H9 (cell line): Measurements from ENCODE around the gene CTSE. TPM values are rescaled to one million over a fixed set of nuclear protein-coding genes. Genes with fewer than 3 reads are reported as not detected.

ENCODE experiments used
- DNase-seq: peaks from one replicate; pipeline ENCODE4 v3.0.0-alpha.2; 2017
- H2AFZ ChIP-seq: one replicate; pipeline ENCODE4 v1.6.1; 2013; ENCODE audit warnings: mild to moderate bottlenecking, low read length, control low read depth, moderate library complexity
- H2AK5ac ChIP-seq: 2 replicates; pipeline ENCODE4 v1.6.1; 2013; ENCODE audit warnings: low read length, control low read depth, mixed read lengths; ENCODE audit not compliant: insufficient read length
- H2BK120ac ChIP-seq: one replicate; pipeline ENCODE4 v1.6.1; 2013; ENCODE audit warnings: low read depth, mild to moderate bottlenecking, low read length, control low read depth, inconsistent platforms; ENCODE audit not compliant: poor library complexity, severe bottlenecking
- H2BK12ac ChIP-seq: 2 replicates; pipeline ENCODE4 v1.6.1; 2013; ENCODE audit warnings: low read length, control low read depth, mixed read lengths, low read depth; ENCODE audit not compliant: insufficient read length
- H2BK15ac ChIP-seq: 2 replicates; pipeline ENCODE4 v1.6.1; 2013; ENCODE audit warnings: low read depth, low read length, control low read depth
- H2BK20ac ChIP-seq: one replicate; pipeline ENCODE4 v1.6.1; 2013; ENCODE audit warnings: low read depth, mild to moderate bottlenecking, low read length, control low read depth, inconsistent platforms; ENCODE audit not compliant: poor library complexity, severe bottlenecking
- H2BK5ac ChIP-seq: 2 replicates; pipeline ENCODE4 v1.6.1; 2013; ENCODE audit warnings: low read length, control low read depth, mixed read lengths; ENCODE audit not compliant: insufficient read length
- H3K14ac ChIP-seq: 2 replicates; pipeline ENCODE4 v1.6.1; 2013; ENCODE audit warnings: low read length, control low read depth; ENCODE audit not compliant: insufficient read depth
- H3K18ac ChIP-seq: 2 replicates; pipeline ENCODE4 v1.6.1; 2013; ENCODE audit warnings: low read depth, mild to moderate bottlenecking, mixed read lengths, low read length, control low read depth; ENCODE audit not compliant: insufficient read length
- H3K23ac ChIP-seq: 2 replicates; pipeline ENCODE4 v1.6.1; 2013; ENCODE audit warnings: low read length, control low read depth, mixed read lengths, low read depth; ENCODE audit not compliant: insufficient read length
- H3K23me2 ChIP-seq: 2 replicates; pipeline ENCODE4 v1.6.1; 2013; ENCODE audit warnings: low read depth, mild to moderate bottlenecking, mixed read lengths, low read length, control low read depth; ENCODE audit not compliant: insufficient read length, poor library complexity, severe bottlenecking
- H3K27ac ChIP-seq: 2 replicates; pipeline ENCODE4 v1.5.1; 2013; ENCODE audit warnings: low read length, control low read depth, mixed read lengths, low read depth; ENCODE audit not compliant: insufficient read length
- H3K27me3 ChIP-seq: 2 replicates; pipeline ENCODE4 v1.6.1; 2013; ENCODE audit warnings: low read length, control low read depth, inconsistent platforms; ENCODE audit not compliant: insufficient read depth
- H3K4ac ChIP-seq: 2 replicates; pipeline ENCODE4 v1.6.1; 2013; ENCODE audit warnings: low read depth, mild to moderate bottlenecking, control low read depth, inconsistent platforms, low read length, moderate library complexity
- H3K4me1 ChIP-seq: 2 replicates; pipeline ENCODE4 v1.6.1; 2013; ENCODE audit warnings: low read length, control low read depth, inconsistent platforms; ENCODE audit not compliant: insufficient read depth
- H3K4me2 ChIP-seq: 2 replicates; pipeline ENCODE4 v1.6.1; 2013; ENCODE audit warnings: low read length, control low read depth, mixed read lengths; ENCODE audit not compliant: insufficient read length, insufficient read depth
- H3K56ac ChIP-seq: 2 replicates; pipeline ENCODE4 v1.6.1; 2013; ENCODE audit warnings: low read depth, mild to moderate bottlenecking, mixed read lengths, low read length, control low read depth; ENCODE audit not compliant: insufficient read length
- H3K79me1 ChIP-seq: 2 replicates; pipeline ENCODE4 v1.6.1; 2013; ENCODE audit warnings: low read depth, mild to moderate bottlenecking, moderate library complexity, low read length, control low read depth, inconsistent platforms; ENCODE audit not compliant: insufficient read depth, poor library complexity, severe bottlenecking
- H3K79me2 ChIP-seq: 2 replicates; pipeline ENCODE4 v1.6.1; 2013; ENCODE audit warnings: low read length, control low read depth, inconsistent platforms; ENCODE audit not compliant: insufficient read depth
- H3K9ac ChIP-seq: 2 replicates; pipeline ENCODE4 v1.6.1; 2013; ENCODE audit warnings: low read length, control low read depth, mixed read lengths; ENCODE audit not compliant: insufficient read length; ENCODE audit errors: extremely low read depth
- H3K9me3 ChIP-seq: one replicate; pipeline ENCODE4 v1.6.1; 2013; ENCODE audit warnings: low read depth, low read length, inconsistent platforms; ENCODE audit not compliant: control insufficient read depth
- H3T11ph ChIP-seq: one replicate; pipeline ENCODE4 v1.6.1; 2013; ENCODE audit warnings: mild to moderate bottlenecking, low read length, control low read depth, inconsistent platforms
- H4K20me1 ChIP-seq: one replicate; pipeline ENCODE4 v1.6.1; 2013; ENCODE audit not compliant: control insufficient read depth, insufficient read length, insufficient read depth
- H4K5ac ChIP-seq: 2 replicates; pipeline ENCODE4 v1.6.1; 2013; ENCODE audit warnings: low read depth, mild to moderate bottlenecking, mixed read lengths, low read length, control low read depth; ENCODE audit not compliant: insufficient read length
- H4K8ac ChIP-seq: replicated peaks from 2 replicates; pipeline ENCODE4 v1.6.1; 2013; ENCODE audit warnings: low read length, control low read depth, mixed read lengths, low read depth; ENCODE audit not compliant: insufficient read length
- H4K91ac ChIP-seq: 2 replicates; pipeline ENCODE4 v1.6.1; 2013; ENCODE audit warnings: low read depth, mild to moderate bottlenecking, moderate library complexity, mixed read lengths, low read length, control low read depth; ENCODE audit not compliant: insufficient read length
- H3K27ac Mint-ChIP-seq, 3 experiments: 2 replicates in 2 of 3; 3 replicates in 1 of 3; pipeline ENCODE4 v1.8.0; 2020 to 2021; ENCODE audit warnings: mixed read lengths in 3 of 3, mild to moderate bottlenecking in 1 of 3, moderate library complexity in 1 of 3
- H3K27me3 Mint-ChIP-seq: 2 replicates; pipeline ENCODE4 v1.8.0; 2021; ENCODE audit warnings: low read depth, mild to moderate bottlenecking, moderate library complexity, mixed read lengths
- H3K36me3 Mint-ChIP-seq, 3 experiments: 2 replicates in 2 of 3; 3 replicates in 1 of 3; pipeline ENCODE4 v1.8.0; 2020 to 2021; ENCODE audit warnings: low read depth in 3 of 3, mixed read lengths in 3 of 3; ENCODE audit not compliant: insufficient read depth in 1 of 3
- H3K4me1 Mint-ChIP-seq, 2 experiments: 2 replicates each; pipeline ENCODE4 v1.8.0; 2020; ENCODE audit warnings: mixed read lengths in 2 of 2
- H3K4me3 Mint-ChIP-seq, 2 experiments: 2 replicates in 1 of 2; 3 replicates in 1 of 2; pipeline ENCODE4 v1.8.0; 2020 to 2021; ENCODE audit warnings: mild to moderate bottlenecking in 2 of 2, mixed read lengths in 2 of 2, moderate library complexity in 1 of 2
- H3K9me3 Mint-ChIP-seq, 2 experiments: 2 replicates in 1 of 2; 3 replicates in 1 of 2; pipeline ENCODE4 v1.8.0; 2020; ENCODE audit warnings: mild to moderate bottlenecking in 2 of 2, mixed read lengths in 2 of 2, moderate library complexity in 1 of 2
- WGBS: extraction: QIAGEN DNeasy Blood & Tissue Kit; methylation state at CpG from one replicate; pipeline ENCODE4 v1.1.7; 2013; ENCODE audit warnings: missing lambda C conversion rate, low lambda C conversion rate, mixed read lengths; ENCODE audit not compliant: insufficient read length; ENCODE audit errors: extremely low coverage; 5-methylcytosine and 5-hydroxymethylcytosine counted together
- total RNA-seq: library from RNA; stranded (reverse); gene quantifications from 2 replicates; pipeline ENCODE4 v1.2.1, GENCODE V29; 2021
- TF ChIP-seq, protein P1 (sequence below): fragments of 200-600 bp; sonication (generic); conservative IDR thresholded peaks from 3 replicates; pipeline ENCODE4 v1.8.0; 2021; ENCODE audit warnings: antibody characterized with exemption, mild to moderate bottlenecking

CTSE gene
- total RNA-seq, 1 experiment from 2014 or later, result not detected

DNA sequence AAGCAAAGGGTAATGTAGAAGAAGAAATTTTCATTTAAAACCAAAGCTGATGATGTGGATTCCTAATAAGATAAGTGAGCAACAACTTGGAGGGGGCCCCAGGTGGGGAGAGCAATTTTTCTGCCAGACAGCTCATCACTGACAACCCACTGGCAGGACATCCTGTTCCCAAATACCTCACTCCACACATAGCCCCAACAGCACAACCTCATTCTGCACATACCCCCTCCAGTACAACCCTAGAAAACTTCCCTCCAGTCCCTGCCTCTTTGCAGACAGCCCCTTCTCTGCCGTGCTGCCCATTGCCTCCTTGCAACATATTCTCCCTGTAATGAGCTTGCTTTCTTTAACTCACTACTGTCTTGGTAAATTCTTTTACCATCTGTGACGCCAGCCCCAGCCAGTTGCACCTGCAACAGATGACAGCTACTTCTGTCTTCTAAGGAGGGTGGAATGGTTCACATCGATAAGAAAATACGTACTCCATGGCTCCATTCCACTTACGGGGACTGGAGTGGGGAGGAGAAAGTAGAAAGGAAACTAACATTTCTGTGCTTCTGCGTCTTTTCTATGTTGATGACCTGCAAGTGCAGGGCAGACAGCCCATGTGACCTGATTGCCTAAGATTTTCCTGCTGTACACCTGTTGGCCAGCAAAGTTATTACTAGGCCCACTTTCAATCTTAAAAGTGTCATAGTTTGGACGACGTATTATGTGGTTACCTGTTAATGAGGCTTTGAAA is 44.0 kb upstream of the CTSE start:
- no peak overlapping the region for H2BK20ac ChIP-seq
- peaks cover 0 to 11% of the 10 kb centered on the region in 2 experiments; a peak in 2 of 4 replicates for H3K4me1 Mint-ChIP-seq
- H3K27ac Mint-ChIP-seq, result peak overlapping the region in 1 of 3 experiments; percentile 17; a peak in 1 of 7 replicates
- H2AFZ ChIP-seq, result no peak overlapping the region
- H3K36me3 Mint-ChIP-seq, result peaks cover 6 to 7% (median 6%) of the 10 kb centered on the region in 3 experiments
- H3K9me3 Mint-ChIP-seq, result peaks cover 10 to 14% of the 10 kb centered on the region in 2 experiments
- no peak overlapping the region for H3K9ac ChIP-seq
- no peaks in the 10 kb centered on the region for H3K27me3 ChIP-seq
- no peak overlapping the region for H3K4me3 Mint-ChIP-seq
- no peak overlapping the region for H3K27ac ChIP-seq
- H4K20me1 ChIP-seq, result no peaks in the 10 kb centered on the region
- no peak overlapping the region for H4K8ac ChIP-seq
- no peak overlapping the region for H3K18ac ChIP-seq
- no peak overlapping the region for H2BK120ac ChIP-seq
- no peaks in the 10 kb centered on the region for H3K23me2 ChIP-seq
- no peak overlapping the region for H2BK15ac ChIP-seq
- H3K79me2 ChIP-seq, result no peaks in the 10 kb centered on the region
- no peak for DNase-seq
- no peaks in the 10 kb centered on the region for H3K9me3 ChIP-seq
- no peak overlapping the region for H3K14ac ChIP-seq
- H3K79me1 ChIP-seq, result no peaks in the 10 kb centered on the region
- no peak overlapping the region for H2BK12ac ChIP-seq
- H3K4me1 ChIP-seq, result no peaks in the 10 kb centered on the region
- H3K27me3 Mint-ChIP-seq, result peaks cover 7% of the 10 kb centered on the region
- H2AK5ac ChIP-seq, result no peak overlapping the region
- H4K5ac ChIP-seq, result no peak overlapping the region
- no peak overlapping the region for H3K23ac ChIP-seq
- no peak overlapping the region for H3K4me2 ChIP-seq
- TF ChIP-seq, protein P1, sequence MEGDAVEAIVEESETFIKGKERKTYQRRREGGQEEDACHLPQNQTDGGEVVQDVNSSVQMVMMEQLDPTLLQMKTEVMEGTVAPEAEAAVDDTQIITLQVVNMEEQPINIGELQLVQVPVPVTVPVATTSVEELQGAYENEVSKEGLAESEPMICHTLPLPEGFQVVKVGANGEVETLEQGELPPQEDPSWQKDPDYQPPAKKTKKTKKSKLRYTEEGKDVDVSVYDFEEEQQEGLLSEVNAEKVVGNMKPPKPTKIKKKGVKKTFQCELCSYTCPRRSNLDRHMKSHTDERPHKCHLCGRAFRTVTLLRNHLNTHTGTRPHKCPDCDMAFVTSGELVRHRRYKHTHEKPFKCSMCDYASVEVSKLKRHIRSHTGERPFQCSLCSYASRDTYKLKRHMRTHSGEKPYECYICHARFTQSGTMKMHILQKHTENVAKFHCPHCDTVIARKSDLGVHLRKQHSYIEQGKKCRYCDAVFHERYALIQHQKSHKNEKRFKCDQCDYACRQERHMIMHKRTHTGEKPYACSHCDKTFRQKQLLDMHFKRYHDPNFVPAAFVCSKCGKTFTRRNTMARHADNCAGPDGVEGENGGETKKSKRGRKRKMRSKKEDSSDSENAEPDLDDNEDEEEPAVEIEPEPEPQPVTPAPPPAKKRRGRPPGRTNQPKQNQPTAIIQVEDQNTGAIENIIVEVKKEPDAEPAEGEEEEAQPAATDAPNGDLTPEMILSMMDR, result no peak
- H2BK5ac ChIP-seq, result no peak overlapping the region
- H3K4ac ChIP-seq, result no peak overlapping the region
- no peak overlapping the region for H3T11ph ChIP-seq
- no peak overlapping the region for H4K91ac ChIP-seq
- H3K56ac ChIP-seq, result no peak overlapping the region
- WGBS, result no CpG with 5 or more reads among the region's 8 CpGs
